CD14-positive monocyte (primary cell): ENCODE results near the gene PCSK4. TPM values are rescaled to one million over a fixed set of nuclear protein-coding genes. Genes with fewer than 3 reads are reported as not detected.

Experiments used
- DNase-seq, 3 donors: peaks; one replicate each; pipeline ENCODE4 v3.0.0-alpha.2; 2011 to 2022
- H2AFZ ChIP-seq: 2 replicates; pipeline ENCODE4 v1.6.0; 2012; ENCODE audit warnings: mild to moderate bottlenecking, low read depth, low read length, inconsistent platforms; ENCODE audit not compliant: insufficient read depth, poor library complexity, severe bottlenecking
- H3K27ac ChIP-seq, 2 donors: 1 replicate in 1 of 2; 2 replicates in 1 of 2; pipeline ENCODE4 v1.5.1; 2012 to 2013; ENCODE audit warnings: low read length in 2 of 2, control low read depth in 1 of 2, inconsistent platforms in 1 of 2, low read depth in 1 of 2, mild to moderate bottlenecking in 1 of 2
- H3K27me3 ChIP-seq, 2 donors: one replicate each; pipeline versions ENCODE4 v1.6.0 to v1.6.1; 2011 to 2013; ENCODE audit warnings: low read length in 2 of 2; ENCODE audit not compliant: control insufficient read depth in 2 of 2, insufficient read depth in 2 of 2
- H3K36me3 ChIP-seq, 2 donors: replicated peaks in 1 of 2; 1 replicate in 1 of 2; 2 replicates in 1 of 2; pipeline versions ENCODE4 v1.5.1 to v1.6.1; 2012 to 2013; ENCODE audit warnings: low read length in 2 of 2, control low read depth in 1 of 2, inconsistent platforms in 1 of 2, mild to moderate bottlenecking in 1 of 2; ENCODE audit not compliant: insufficient read depth in 2 of 2, control insufficient read depth in 1 of 2
- H3K4me1 ChIP-seq, 2 donors: 1 replicate in 1 of 2; 2 replicates in 1 of 2; pipeline versions ENCODE4 v1.5.1 to v1.6.1; 2012 to 2013; ENCODE audit warnings: low read length in 2 of 2, control low read depth in 1 of 2, inconsistent platforms in 1 of 2, mild to moderate bottlenecking in 1 of 2, moderate library complexity in 1 of 2; ENCODE audit not compliant: insufficient read depth in 2 of 2, control insufficient read depth in 1 of 2
- H3K4me2 ChIP-seq: replicated peaks from 2 replicates; pipeline ENCODE3; 2012; ENCODE audit warnings: low read length, moderate library complexity, mild to moderate bottlenecking; ENCODE audit not compliant: poor library complexity, severe bottlenecking; ENCODE audit errors: extremely low read depth
- H3K4me3 ChIP-seq, 3 experiments: fragments of 200-600 bp in 1 of 3; sonication (generic) in 1 of 3; replicated peaks in 1 of 3; 1 replicate in 2 of 3; 2 replicates in 1 of 3; pipeline ENCODE4 v1.5.1; 2011 to 2013; ENCODE audit warnings: low read length in 3 of 3, mild to moderate bottlenecking in 3 of 3, control low read depth in 2 of 3, low read depth in 2 of 3, inconsistent platforms in 1 of 3, moderate library complexity in 1 of 3
- H3K79me2 ChIP-seq: 2 replicates; pipeline ENCODE4 v1.6.0; 2012; ENCODE audit warnings: mild to moderate bottlenecking, control low read depth, inconsistent platforms, low read length, moderate library complexity; ENCODE audit not compliant: insufficient read depth
- H3K9ac ChIP-seq: 2 replicates; pipeline ENCODE4 v1.6.0; 2017; ENCODE audit warnings: low read length, mild to moderate bottlenecking; ENCODE audit not compliant: insufficient read depth, poor library complexity, severe bottlenecking
- H3K9me3 ChIP-seq, 2 donors: replicated peaks in 1 of 2; 1 replicate in 1 of 2; 2 replicates in 1 of 2; pipeline versions ENCODE4 v1.5.1 to v1.6.1; 2012 to 2013; ENCODE audit warnings: low read length in 2 of 2, control low read depth in 1 of 2; ENCODE audit not compliant: control insufficient read depth in 1 of 2, insufficient read depth in 1 of 2
- H4K20me1 ChIP-seq: 2 replicates; pipeline ENCODE4 v1.6.0; 2012; ENCODE audit warnings: mild to moderate bottlenecking, low read length, control low read depth, moderate library complexity; ENCODE audit not compliant: insufficient read depth
- H3K27ac Mint-ChIP-seq, 7 donors: one replicate each; pipeline ENCODE4 v1.8.0; 2020; ENCODE audit warnings: mild to moderate bottlenecking in 7 of 7, mixed read lengths in 7 of 7, moderate library complexity in 6 of 7, inconsistent platforms in 2 of 7
- H3K27me3 Mint-ChIP-seq, 3 donors: one replicate each; pipeline ENCODE4 v1.8.0; 2021 to 2022; ENCODE audit warnings: low read depth in 3 of 3, mild to moderate bottlenecking in 3 of 3, mixed read lengths in 3 of 3, moderate library complexity in 3 of 3, inconsistent platforms in 1 of 3
- H3K36me3 Mint-ChIP-seq, 2 donors: one replicate each; pipeline ENCODE4 v1.8.0; 2020; ENCODE audit warnings: mixed read lengths in 2 of 2, inconsistent platforms in 1 of 2, mild to moderate bottlenecking in 1 of 2
- H3K4me1 Mint-ChIP-seq: one replicate; pipeline ENCODE4 v1.8.0; 2020; ENCODE audit warnings: mild to moderate bottlenecking, mixed read lengths
- H3K4me3 Mint-ChIP-seq, 2 donors: one replicate each; pipeline ENCODE4 v1.8.0; 2020; ENCODE audit warnings: mild to moderate bottlenecking in 2 of 2, mixed read lengths in 2 of 2, moderate library complexity in 1 of 2
- H3K9me3 Mint-ChIP-seq, 7 donors: one replicate each; pipeline ENCODE4 v1.8.0; 2020 to 2022; ENCODE audit warnings: mixed read lengths in 7 of 7, mild to moderate bottlenecking in 6 of 7, moderate library complexity in 6 of 7, inconsistent platforms in 2 of 7
- WGBS: methylation state at CpG from one replicate; pipeline ENCODE4 v1.1.5; 2013; ENCODE audit warnings: missing lambda C conversion rate; ENCODE audit not compliant: insufficient coverage; 5-methylcytosine and 5-hydroxymethylcytosine counted together
- intact Hi-C, 2 donors: fragments of 100-400 bp; cut with micrococcal nuclease; formaldehyde crosslinking; loops; one replicate each; pipeline versions ENCODE4 v1.15.0 to v1.15.1; 2023
- polyA plus RNA-seq, 3 donors: library from polyadenylated mRNA; depleted of rRNA in 1 of 3; unstranded in 2 of 3; stranded (reverse) in 1 of 3; fragments of 300-500 nt in 2 of 3; fragments of >200 nt in 1 of 3; fragmentation: Illumina TruSeq in 2 of 3; gene quantifications; 1 replicate in 2 of 3; 2 replicates in 1 of 3; pipeline ENCODE4 v1.2.3, GENCODE V29; 2012 to 2021
- TF ChIP-seq, protein P1 (sequence below): fragments of 200-600 bp; IDR thresholded peaks from one replicate; pipeline ENCODE4 v1.8.0; 2022; ENCODE audit warnings: antibody characterized with exemption, mild to moderate bottlenecking

The PCSK4 gene
- polyA plus RNA-seq, 3 donors, result 0.34 to 1.0 TPM; not detected in 1

DNA sequence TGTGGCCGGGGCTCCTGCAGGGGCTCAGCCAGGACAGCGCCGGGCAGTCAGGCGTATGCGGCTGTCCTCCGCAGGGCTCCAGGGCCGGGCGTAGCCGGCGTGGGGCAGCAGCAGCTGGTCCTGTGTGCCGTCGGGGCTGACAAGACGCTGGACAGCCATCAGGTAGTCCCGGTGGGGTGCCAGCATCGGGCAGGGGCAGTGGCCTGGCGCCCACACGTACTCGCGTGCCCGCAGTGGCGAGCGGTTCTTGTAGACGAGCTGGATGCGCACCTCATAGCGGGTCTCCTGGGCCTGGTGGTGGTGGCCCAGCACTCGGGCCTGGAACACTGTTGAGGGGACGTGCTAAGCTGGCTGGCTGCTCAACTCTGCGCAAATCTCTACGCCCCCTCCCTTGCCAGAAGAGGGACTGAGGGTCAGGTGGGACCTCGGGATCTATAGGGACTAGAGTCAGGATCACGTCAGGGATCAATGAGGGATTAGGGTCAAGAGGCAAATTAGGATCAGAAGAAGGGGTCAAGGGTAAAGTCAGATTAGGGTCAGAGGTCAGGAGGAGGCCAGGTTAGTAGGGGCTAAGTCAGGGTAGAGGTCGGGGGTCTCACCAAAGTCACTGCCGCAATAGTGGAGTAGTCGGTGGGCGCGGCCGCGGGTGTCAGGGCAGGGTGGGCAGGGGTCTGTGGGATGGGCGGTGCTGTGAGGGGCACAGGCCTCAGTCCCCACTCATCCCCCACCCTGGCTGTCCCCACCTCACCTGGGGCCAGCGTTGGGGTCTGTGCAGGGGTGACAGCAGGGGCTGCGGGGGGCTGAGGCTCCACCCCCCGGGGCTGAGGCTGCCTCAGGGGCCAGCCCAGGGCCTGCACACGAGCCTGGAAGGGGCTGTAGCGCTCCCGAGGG, 16.1 kb upstream of the PCSK4 start:
- Histone ChIP-seq H3K27me3 (peaks cover 3 to 44% of the 10 kb centered on the region in 2 donors), H3K27ac (no peak overlapping the region)

DNA sequence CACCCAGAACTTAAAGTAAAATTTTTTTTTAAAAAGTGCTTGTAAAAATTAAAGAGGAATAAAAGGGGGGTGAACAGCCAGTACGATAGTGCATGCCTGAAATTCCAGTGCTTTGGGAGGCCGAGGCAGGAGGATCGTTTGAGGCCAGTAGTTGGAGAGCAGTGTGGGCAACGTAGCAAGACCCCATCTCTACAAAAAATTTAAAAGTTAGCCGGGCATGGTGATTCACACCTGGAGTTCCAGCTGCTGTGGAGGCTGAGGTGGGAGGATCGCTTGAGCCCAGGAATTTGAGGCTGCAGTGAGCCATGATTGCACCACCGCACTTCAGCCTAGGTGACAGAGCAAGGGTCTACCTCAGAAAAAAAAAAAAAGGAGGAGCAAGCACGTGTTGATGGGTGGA, 14.9 kb upstream of the PCSK4 start:
- Histone ChIP-seq H3K9me3 (peaks cover 11 to 31% of the 10 kb centered on the region in 2 donors), H3K4me3 (no peak overlapping the region), H3K4me2 (no peak overlapping the region), H2AFZ (no peak overlapping the region), H3K36me3 (no peaks in the 10 kb centered on the region), H3K9ac (no peak overlapping the region), H3K4me1 (peaks cover 8 to 13% of the 10 kb centered on the region in 2 donors), H4K20me1 (no peaks in the 10 kb centered on the region), H3K79me2 (no peaks in the 10 kb centered on the region), H3K27ac (no peak overlapping the region), H3K27me3 (peaks cover 3 to 33% of the 10 kb centered on the region in 2 donors)
- H3K27me3 Mint-ChIP-seq, result peaks cover 38 to 66% (median 57%) of the 10 kb centered on the region in 3 donors
- peaks cover 14 to 43% (median 29%) of the 10 kb centered on the region in 7 donors for H3K9me3 Mint-ChIP-seq
- TF ChIP-seq, protein P1, sequence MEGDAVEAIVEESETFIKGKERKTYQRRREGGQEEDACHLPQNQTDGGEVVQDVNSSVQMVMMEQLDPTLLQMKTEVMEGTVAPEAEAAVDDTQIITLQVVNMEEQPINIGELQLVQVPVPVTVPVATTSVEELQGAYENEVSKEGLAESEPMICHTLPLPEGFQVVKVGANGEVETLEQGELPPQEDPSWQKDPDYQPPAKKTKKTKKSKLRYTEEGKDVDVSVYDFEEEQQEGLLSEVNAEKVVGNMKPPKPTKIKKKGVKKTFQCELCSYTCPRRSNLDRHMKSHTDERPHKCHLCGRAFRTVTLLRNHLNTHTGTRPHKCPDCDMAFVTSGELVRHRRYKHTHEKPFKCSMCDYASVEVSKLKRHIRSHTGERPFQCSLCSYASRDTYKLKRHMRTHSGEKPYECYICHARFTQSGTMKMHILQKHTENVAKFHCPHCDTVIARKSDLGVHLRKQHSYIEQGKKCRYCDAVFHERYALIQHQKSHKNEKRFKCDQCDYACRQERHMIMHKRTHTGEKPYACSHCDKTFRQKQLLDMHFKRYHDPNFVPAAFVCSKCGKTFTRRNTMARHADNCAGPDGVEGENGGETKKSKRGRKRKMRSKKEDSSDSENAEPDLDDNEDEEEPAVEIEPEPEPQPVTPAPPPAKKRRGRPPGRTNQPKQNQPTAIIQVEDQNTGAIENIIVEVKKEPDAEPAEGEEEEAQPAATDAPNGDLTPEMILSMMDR, result no peak
- intact Hi-C loops, result no loop called here
- no peak for DNase-seq
- H3K4me3 Mint-ChIP-seq, result no peak overlapping the region
- WGBS, result 66% methylated on average over 3 of the region's 8 CpGs
- no peak overlapping the region for H3K27ac Mint-ChIP-seq
- peaks cover 0 to 1% of the 10 kb centered on the region in 2 donors for H3K36me3 Mint-ChIP-seq
- peaks cover 10% of the 10 kb centered on the region for H3K4me1 Mint-ChIP-seq

More for the DNA sequence above, 16.1 kb upstream of the PCSK4 start:
- DNase-seq, result no peak
- H3K4me1 Mint-ChIP-seq, result peaks cover 11% of the 10 kb centered on the region
- no peaks in the 10 kb centered on the region for H3K79me2 ChIP-seq
- peaks cover 14 to 31% of the 10 kb centered on the region in 2 donors for H3K9me3 ChIP-seq
- H3K9ac ChIP-seq, result no peak overlapping the region
- H3K27me3 Mint-ChIP-seq, result peaks cover 44 to 76% (median 66%) of the 10 kb centered on the region in 3 donors
- TF ChIP-seq, protein P1, result no peak
- H3K4me2 ChIP-seq, result no peak overlapping the region
- H3K4me3 ChIP-seq, result no peak overlapping the region
- no peak overlapping the region for H2AFZ ChIP-seq
- no peaks in the 10 kb centered on the region for H4K20me1 ChIP-seq
- peaks cover 8 to 13% of the 10 kb centered on the region in 2 donors for H3K4me1 ChIP-seq
- peaks cover 0 to 1% of the 10 kb centered on the region in 2 donors for H3K36me3 Mint-ChIP-seq
- intact Hi-C loops, result no loop called here
- H3K9me3 Mint-ChIP-seq, result peaks cover 15 to 43% (median 30%) of the 10 kb centered on the region in 7 donors
- peak overlapping the region in 1 of 2 donors; percentile 60 for H3K4me3 Mint-ChIP-seq
- WGBS, result 91% methylated on average over 35 of the region's 45 CpGs
- peak overlapping the region in 1 of 7 donors; percentile 23 for H3K27ac Mint-ChIP-seq
- no peaks in the 10 kb centered on the region for H3K36me3 ChIP-seq
